DMS 273 treated with DMSO at 0.1 percent for 48 hours (cell line): ENCODE results near the gene NXNL1.

Experiments used
- DNase-seq: peaks from one replicate; lab custom pipeline; 2025; lab: John Stamatoyannopoulos, UW

The NXNL1 gene

GRCh38 chr19:17455308-17456123 lies 5.2 kb downstream of the NXNL1 start:
- no peak for DNase-seq

GRCh38 chr19:17454576-17455071 lies 6.1 kb downstream of the NXNL1 start:
- no peak for DNase-seq

- DNase-seq = no peak
Measured at GRCh38 chr19:17451820-17452219, 8.9 kb downstream of the NXNL1 start.

GRCh38 chr19:17450264-17451075 lies 10.3 kb downstream of the NXNL1 start:
- no peak for DNase-seq

- DNase-seq = no peak
Measured at GRCh38 chr19:17448131-17448967, 12.4 kb downstream of the NXNL1 start, which contains the start of gene TMEM221. TSS of gene TMEM221 (minus strand) at chr19:17448668. CDS start at chr19:17448462, 206 bp downstream.

GRCh38 chr19:17447704-17448130 lies 13.0 kb downstream of the NXNL1 start:
- no peak for DNase-seq

- no peak for DNase-seq
Measured at GRCh38 chr19:17445526-17446165, 15.1 kb downstream of the NXNL1 start.

- DNase-seq = no peak
Measured at GRCh38 chr19:17441241-17442021, 19.3 kb downstream of the NXNL1 start.

GRCh38 chr19:17436874-17437267 lies 23.9 kb downstream of the NXNL1 start:
- DNase-seq = no peak

- no peak for DNase-seq
Measured at GRCh38 chr19:17436094-17436873, 24.4 kb downstream of the NXNL1 start.

- DNase-seq = no peak
Measured at GRCh38 chr19:17435218-17435617, 25.5 kb downstream of the NXNL1 start.

GRCh38 chr19:17431417-17431816 lies 29.3 kb downstream of the NXNL1 start:
- DNase-seq = no peak

- DNase-seq = no peak
Measured at GRCh38 chr19:17429641-17430113, 31.0 kb downstream of the NXNL1 start.

GRCh38 chr19:17424743-17425365 lies 35.9 kb downstream of the NXNL1 start:
- DNase-seq = no peak

GRCh38 chr19:17423429-17424208 lies 37.1 kb downstream of the NXNL1 start:
- no peak for DNase-seq

- no peak for DNase-seq
Measured at GRCh38 chr19:17421942-17422341, 38.8 kb downstream of the NXNL1 start.

GRCh38 chr19:17420475-17420924 lies 40.2 kb downstream of the NXNL1 start:
- no peak for DNase-seq
